RWPE1 (cell line): Measurements from ENCODE around the gene ZFP36L2.

Experiments used
- CTCF ChIA-PET: fragments of 350-600 bp; sonication (Branson Sonifier 250); formaldehyde crosslinking; extraction: SDS; loops from one replicate; lab custom pipeline; 2021; lab: Yijun Ruan, JAX
- POLR2A ChIA-PET: fragments of 400-600 bp; formaldehyde crosslinking; extraction: SDS; loops from one replicate; lab custom pipeline; 2020; ENCODE audit warnings: antibody characterized with exemption; ENCODE audit not compliant: low non-redundant PET; lab: Yijun Ruan, JAX
- DNase-seq: peaks from one replicate; pipeline ENCODE4 v3.0.0; 2012; ENCODE audit warnings: low spot score
- H3K27ac ChIP-seq: fragments of 450-650 bp; 2 replicates; pipeline ENCODE4 v1.5.1; 2017
- TF ChIP-seq, protein P1 (sequence below): fragments of 450-650 bp; conservative IDR thresholded peaks from 2 replicates; pipeline ENCODE4 v1.5.1; 2017; ENCODE audit warnings: low read depth, mild to moderate bottlenecking

The ZFP36L2 gene

DNA sequence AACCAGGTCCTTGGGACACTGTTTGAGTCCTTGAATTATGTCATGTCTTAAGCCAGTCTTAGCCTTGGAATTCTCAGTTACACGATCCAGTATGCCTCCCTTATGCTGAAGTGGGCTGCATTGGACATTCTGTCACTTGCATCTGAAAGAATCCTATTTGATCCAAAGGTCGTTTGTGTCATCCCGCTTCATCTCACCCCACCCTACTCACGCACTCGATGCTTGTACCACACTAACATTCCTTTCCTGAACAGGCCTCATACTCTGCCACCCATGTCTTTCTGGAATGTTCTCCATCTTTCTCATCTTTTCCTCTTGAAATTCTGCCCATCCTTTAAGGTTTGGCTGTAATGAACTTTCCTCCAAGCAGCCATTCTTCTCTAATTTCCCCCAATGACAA lies 27.9 kb upstream of the ZFP36L2 start:
- ChIA-PET POLR2A (no interaction called here), CTCF (interaction anchor here (0.9 kb wide), 1 partner anchor 28 kb away, joined by 4 read pairs; no protein-coding TSS in a partner anchor)
- TF ChIP-seq, protein P1, sequence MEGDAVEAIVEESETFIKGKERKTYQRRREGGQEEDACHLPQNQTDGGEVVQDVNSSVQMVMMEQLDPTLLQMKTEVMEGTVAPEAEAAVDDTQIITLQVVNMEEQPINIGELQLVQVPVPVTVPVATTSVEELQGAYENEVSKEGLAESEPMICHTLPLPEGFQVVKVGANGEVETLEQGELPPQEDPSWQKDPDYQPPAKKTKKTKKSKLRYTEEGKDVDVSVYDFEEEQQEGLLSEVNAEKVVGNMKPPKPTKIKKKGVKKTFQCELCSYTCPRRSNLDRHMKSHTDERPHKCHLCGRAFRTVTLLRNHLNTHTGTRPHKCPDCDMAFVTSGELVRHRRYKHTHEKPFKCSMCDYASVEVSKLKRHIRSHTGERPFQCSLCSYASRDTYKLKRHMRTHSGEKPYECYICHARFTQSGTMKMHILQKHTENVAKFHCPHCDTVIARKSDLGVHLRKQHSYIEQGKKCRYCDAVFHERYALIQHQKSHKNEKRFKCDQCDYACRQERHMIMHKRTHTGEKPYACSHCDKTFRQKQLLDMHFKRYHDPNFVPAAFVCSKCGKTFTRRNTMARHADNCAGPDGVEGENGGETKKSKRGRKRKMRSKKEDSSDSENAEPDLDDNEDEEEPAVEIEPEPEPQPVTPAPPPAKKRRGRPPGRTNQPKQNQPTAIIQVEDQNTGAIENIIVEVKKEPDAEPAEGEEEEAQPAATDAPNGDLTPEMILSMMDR = no peak
- H3K27ac ChIP-seq = no peak overlapping the region
- DNase-seq = no peak

DNA sequence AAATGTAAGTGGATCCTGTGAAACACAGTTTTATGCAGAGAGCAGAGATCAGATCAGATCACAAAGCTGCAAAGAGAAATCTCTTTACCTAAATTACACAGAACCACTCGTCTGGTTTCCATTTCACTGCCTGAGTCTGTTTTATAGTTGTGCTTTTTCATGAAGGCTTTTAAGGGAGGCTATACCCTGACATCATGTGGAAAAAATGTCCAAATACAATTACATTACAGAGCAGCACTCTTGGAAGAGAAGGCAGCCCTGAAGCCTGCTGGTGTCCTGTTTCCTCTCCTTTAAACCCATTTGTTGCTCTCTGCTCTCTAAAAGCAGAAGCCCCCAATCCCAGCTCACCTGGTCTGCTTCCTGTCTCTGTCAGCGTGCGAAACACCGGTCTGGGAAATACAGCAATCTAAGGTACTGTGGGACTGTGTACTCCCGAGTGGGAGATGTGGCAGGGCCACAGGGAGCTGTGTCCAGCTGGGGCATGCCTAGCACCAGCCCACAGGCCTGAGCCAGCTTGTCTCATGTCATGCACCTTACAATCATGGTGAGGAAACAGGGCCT lies 24.8 kb upstream of the ZFP36L2 start:
- TF ChIP-seq, protein P1 = no peak
- H3K27ac ChIP-seq = peak overlapping the region; percentile 78
- ChIA-PET CTCF (no interaction called here), POLR2A (no interaction called here)
- no peak for DNase-seq

DNA sequence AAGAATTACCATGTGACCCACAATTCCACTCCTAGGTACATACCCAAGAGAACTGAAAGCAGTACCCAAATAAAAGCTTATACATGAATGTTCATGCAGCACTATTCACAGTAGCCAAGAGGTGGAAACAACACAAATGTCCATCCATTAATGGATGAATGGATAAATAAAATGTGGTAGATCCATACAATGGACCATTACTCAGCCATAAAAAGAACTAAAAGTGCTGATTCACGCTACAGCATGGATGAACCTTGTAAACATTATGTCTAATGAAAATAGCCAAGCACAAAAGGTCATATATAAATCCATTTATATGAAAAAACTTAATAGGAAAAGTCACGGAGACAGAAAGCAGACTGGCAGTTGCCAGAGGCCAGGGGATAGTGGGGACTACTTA lies 23.6 kb upstream of the ZFP36L2 start:
- ChIA-PET POLR2A (no interaction called here), CTCF (no interaction called here)
- no peak overlapping the region for H3K27ac ChIP-seq
- TF ChIP-seq, protein P1 = no peak
- DNase-seq = no peak

DNA sequence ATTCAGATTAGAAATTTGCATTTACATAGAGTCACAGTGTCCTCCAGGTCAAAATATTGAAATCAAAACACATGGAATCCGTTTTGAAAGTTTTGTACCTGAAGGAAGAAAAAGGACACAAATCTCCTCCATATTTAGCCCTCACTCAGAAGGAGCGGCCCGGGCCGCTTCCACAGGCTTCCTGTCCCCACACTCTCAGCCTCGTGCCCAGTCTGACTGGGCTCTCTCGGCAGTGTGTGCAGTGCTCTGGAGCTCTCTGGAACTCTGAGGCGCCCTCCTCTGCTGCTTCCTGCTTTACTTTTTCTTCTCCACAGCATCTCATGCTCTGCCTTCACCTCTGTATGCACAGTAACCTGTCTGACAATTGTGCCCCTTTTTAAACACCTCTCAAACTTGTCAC lies 22.2 kb upstream of the ZFP36L2 start:
- POLR2A ChIA-PET = no interaction called here
- no peak overlapping the region for H3K27ac ChIP-seq
- DNase-seq = no peak
- TF ChIP-seq, protein P1 = no peak
- CTCF ChIA-PET = no interaction called here

DNA sequence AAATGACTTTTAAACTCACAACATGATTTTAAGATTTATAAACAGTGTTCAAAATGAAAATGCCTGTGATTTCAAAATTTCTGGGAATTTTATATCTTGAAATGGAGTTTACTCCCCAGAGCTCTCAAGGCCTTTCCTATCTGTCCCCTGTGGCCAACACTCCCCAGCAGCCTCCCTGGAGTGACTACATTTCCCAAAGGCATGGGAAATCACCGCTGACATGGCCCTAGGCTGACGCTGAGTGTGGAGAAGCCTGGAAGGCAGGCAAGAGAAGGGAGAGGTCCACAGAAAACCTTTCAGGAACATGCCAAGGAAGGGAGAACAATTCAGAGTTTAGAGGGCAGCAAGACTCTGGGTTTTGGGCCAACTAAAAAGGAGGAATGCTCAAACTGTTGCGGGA lies 20.2 kb upstream of the ZFP36L2 start:
- TF ChIP-seq, protein P1 = no peak
- H3K27ac ChIP-seq = no peak overlapping the region
- CTCF ChIA-PET = no interaction called here
- DNase-seq = no peak
- POLR2A ChIA-PET = no interaction called here

DNA sequence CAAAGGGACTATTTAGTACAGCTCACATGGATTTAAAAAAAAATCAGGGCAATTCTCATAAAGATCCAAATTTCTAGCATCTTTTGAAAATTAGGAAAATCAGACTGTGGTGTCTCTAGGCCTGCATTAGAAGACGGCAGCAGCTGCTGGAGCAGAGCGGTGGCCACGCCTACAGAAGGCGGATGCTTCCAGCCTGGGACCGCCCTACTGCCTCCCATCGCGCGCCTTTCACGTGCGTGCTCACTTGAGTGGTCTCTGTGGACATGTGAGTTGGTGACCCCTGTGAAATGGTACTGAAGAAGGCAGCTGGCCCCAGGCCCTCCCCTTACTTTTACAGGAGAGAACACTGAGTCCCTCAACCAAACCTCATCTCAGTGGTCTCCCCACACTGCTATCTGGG lies 15.2 kb upstream of the ZFP36L2 start:
- TF ChIP-seq, protein P1 = no peak
- H3K27ac ChIP-seq = no peak overlapping the region
- POLR2A ChIA-PET = no interaction called here
- CTCF ChIA-PET = interaction anchor here (0.7 kb wide), 1 partner anchor 21 kb away, joined by 3 read pairs; no protein-coding TSS in a partner anchor
- no peak for DNase-seq
